ENCODE measurements around the gene WDR77. TPM values are rescaled to one million over a fixed set of nuclear protein-coding genes. Genes with fewer than 3 reads are reported as not detected.

Gene WDR77
- total RNA-seq, 1 donor from 2014 or later: 39.6 TPM

DNA sequence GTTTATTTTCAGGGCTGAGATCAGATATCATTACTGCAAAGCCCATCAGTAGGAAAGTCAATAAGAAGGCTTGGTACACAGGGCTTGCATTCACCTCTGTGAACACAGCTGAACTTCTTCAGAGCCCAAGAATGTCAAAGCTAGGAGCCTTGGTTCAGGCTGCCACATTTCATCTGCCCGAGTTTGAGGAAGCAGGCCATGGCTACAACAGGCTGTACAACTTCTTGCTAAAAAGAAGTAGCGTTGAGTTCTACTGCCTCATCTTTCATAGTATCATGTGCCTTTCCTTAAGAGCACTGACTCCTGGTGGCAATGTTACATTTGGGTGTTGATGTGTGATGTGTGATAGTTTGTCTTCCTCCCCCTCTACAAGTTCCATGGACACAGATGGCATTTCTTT, 34.8 kb upstream of the WDR77 start:
- Mint-ChIP-seq H3K27me3 (ENCODE audit: unreplicated experiment) (no peaks in the 10 kb centered on the region), H3K9me3 (ENCODE audit: unreplicated experiment) (no peaks in the 10 kb centered on the region), H3K27ac (ENCODE audit: unreplicated experiment) (no peak overlapping the region), H3K4me1 (ENCODE audit: low read depth, unreplicated experiment) (peaks cover 3% of the 10 kb centered on the region), H3K4me3 (ENCODE audit: unreplicated experiment) (no peak overlapping the region), H3K36me3 (ENCODE audit: unreplicated experiment) (no peaks in the 10 kb centered on the region)
- DNase-seq: no peak
- TF ChIP-seq, protein P1, sequence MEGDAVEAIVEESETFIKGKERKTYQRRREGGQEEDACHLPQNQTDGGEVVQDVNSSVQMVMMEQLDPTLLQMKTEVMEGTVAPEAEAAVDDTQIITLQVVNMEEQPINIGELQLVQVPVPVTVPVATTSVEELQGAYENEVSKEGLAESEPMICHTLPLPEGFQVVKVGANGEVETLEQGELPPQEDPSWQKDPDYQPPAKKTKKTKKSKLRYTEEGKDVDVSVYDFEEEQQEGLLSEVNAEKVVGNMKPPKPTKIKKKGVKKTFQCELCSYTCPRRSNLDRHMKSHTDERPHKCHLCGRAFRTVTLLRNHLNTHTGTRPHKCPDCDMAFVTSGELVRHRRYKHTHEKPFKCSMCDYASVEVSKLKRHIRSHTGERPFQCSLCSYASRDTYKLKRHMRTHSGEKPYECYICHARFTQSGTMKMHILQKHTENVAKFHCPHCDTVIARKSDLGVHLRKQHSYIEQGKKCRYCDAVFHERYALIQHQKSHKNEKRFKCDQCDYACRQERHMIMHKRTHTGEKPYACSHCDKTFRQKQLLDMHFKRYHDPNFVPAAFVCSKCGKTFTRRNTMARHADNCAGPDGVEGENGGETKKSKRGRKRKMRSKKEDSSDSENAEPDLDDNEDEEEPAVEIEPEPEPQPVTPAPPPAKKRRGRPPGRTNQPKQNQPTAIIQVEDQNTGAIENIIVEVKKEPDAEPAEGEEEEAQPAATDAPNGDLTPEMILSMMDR (IDR thresholded peaks at IDR 0.05; ENCODE audit: partially characterized antibody, unreplicated experiment): no peak

DNA sequence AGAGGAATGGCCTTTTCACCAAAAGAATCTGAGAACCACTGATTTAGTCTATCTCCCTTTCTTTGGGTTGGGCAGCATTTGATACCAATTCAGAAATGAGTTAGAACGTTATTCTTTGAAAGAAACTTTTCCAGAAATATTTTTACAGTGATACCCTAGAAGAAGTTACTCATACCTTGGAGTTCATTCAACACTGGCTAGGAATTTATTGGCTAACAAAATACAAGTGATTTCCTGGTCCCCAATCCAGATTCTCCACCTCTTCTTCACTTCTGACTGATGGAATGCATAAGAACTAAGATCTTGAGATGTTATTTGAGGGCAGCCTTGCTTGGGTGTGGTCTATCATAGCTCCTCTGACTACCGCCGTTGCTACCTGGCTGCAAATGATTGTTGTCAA, 34.1 kb upstream of the WDR77 start:
- no peaks in the 10 kb centered on the region for H3K36me3 Mint-ChIP-seq (ENCODE audit: unreplicated experiment)
- TF ChIP-seq, protein P1 (IDR thresholded peaks at IDR 0.05; ENCODE audit: partially characterized antibody, unreplicated experiment): no peak
- no peak overlapping the region for H3K27ac Mint-ChIP-seq (ENCODE audit: unreplicated experiment)
- H3K9me3 Mint-ChIP-seq (ENCODE audit: unreplicated experiment): no peaks in the 10 kb centered on the region
- no peaks in the 10 kb centered on the region for H3K27me3 Mint-ChIP-seq (ENCODE audit: unreplicated experiment)
- H3K4me1 Mint-ChIP-seq (ENCODE audit: low read depth, unreplicated experiment): peaks cover 3% of the 10 kb centered on the region
- H3K4me3 Mint-ChIP-seq (ENCODE audit: unreplicated experiment): no peak overlapping the region
- DNase-seq: no peak

DNA sequence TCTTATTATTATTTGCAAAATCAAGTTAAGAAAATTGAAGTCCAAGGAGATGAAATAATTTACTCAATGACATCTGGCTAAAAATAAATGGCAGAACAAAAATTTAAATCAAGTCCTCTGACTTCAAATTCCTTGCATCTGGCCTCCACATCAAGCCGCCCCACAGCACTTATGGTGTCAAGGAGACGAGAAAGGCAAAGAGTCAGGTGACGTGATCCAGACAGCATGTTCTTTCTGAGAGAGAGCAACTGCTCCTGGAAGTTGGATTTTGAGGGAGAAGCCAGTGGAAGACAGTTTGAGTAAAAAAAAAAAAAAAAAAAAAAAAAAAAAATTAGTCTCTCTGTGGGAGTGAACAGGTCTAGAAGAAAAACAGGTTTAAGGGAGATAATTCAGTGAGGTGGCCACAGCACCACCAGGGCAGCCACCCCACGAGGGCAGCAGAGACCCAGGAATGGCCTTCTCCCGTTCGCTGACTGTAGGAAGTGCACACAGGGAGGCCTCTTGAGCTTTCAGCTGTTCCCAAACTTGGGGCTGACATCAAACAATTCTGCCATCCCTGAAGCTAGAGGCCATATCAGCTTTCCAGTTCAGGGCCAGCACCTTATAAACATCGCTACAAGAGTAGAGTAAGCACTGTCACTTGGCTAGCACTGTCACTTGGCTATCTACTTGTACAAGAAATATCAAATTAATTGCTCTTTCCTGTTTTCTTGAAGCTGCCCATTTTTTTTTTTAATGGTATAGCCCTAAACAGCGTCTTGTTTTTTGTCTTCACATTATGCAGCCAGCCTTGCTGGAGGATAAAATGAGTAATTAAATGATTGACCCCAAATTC, 32.5 kb upstream of the WDR77 start:
- DNase-seq: peak; percentile 77
- H3K4me1 Mint-ChIP-seq (ENCODE audit: low read depth, unreplicated experiment): peaks cover 11% of the 10 kb centered on the region
- H3K27me3 Mint-ChIP-seq (ENCODE audit: unreplicated experiment): no peaks in the 10 kb centered on the region
- H3K27ac Mint-ChIP-seq (ENCODE audit: unreplicated experiment): no peak overlapping the region
- no peaks in the 10 kb centered on the region for H3K9me3 Mint-ChIP-seq (ENCODE audit: unreplicated experiment)
- H3K36me3 Mint-ChIP-seq (ENCODE audit: unreplicated experiment): no peaks in the 10 kb centered on the region
- H3K4me3 Mint-ChIP-seq (ENCODE audit: unreplicated experiment): no peak overlapping the region
- TF ChIP-seq, protein P1 (IDR thresholded peaks at IDR 0.05; ENCODE audit: partially characterized antibody, unreplicated experiment): no peak

DNA sequence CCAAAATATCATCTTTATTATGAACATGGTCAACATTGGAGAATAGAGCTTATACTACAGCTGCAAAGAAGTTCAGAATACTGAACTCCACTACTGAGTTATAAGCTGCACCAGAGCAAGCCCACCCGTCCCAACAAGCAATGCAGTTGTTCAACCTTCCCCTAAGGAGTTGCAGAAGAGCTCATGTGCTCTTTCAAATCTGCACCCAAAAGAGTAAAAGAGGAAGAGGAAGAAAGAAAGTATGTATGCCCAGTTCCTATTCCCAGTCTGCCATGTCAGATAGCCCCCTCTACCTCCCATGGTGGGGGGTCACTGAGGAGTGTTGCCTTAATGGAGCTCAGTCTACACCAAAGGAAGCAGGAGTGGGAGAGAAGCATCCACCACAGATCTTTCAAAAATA, 31.6 kb upstream of the WDR77 start:
- H3K27ac Mint-ChIP-seq (ENCODE audit: unreplicated experiment): no peak overlapping the region
- DNase-seq: no peak
- TF ChIP-seq, protein P1 (IDR thresholded peaks at IDR 0.05; ENCODE audit: partially characterized antibody, unreplicated experiment): no peak

DNA sequence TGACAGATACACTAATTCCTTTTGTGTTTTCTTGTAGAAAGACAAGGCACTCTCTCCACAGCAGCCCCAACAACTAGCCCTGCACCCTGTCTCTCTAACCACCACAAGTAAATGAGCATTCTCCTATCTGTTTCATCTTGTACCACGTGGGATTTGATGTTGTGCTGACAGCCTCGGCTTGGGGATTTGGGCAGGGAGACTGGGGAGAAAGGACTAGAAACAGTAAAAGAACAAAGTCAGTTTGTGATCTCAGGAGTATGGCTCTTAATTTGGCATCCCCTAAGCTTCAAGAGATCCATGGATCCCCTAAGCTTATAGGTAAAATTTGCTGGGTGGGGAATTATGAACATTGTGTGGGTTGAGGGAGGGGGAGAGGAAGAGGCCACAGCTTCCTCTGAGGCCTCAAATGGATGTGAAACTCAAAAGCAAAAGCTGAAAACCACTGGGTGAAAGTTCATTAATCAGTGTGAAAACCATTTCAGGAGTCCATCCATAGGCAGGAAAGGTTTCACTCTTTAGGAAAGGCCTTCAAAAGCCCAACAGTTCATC, 27.8 kb upstream of the WDR77 start:
- no peaks in the 10 kb centered on the region for H3K9me3 Mint-ChIP-seq (ENCODE audit: unreplicated experiment)
- no peaks in the 10 kb centered on the region for H3K27me3 Mint-ChIP-seq (ENCODE audit: unreplicated experiment)
- H3K27ac Mint-ChIP-seq (ENCODE audit: unreplicated experiment): no peak overlapping the region
- no peaks in the 10 kb centered on the region for H3K36me3 Mint-ChIP-seq (ENCODE audit: unreplicated experiment)
- H3K4me3 Mint-ChIP-seq (ENCODE audit: unreplicated experiment): no peak overlapping the region
- DNase-seq: no peak
- peaks cover 17% of the 10 kb centered on the region for H3K4me1 Mint-ChIP-seq (ENCODE audit: low read depth, unreplicated experiment)
- TF ChIP-seq, protein P1 (IDR thresholded peaks at IDR 0.05; ENCODE audit: partially characterized antibody, unreplicated experiment): no peak

More for the DNA sequence above, 31.6 kb upstream of the WDR77 start:
- no peak overlapping the region for H3K4me3 Mint-ChIP-seq (ENCODE audit: unreplicated experiment)
- peaks cover 19% of the 10 kb centered on the region for H3K4me1 Mint-ChIP-seq (ENCODE audit: low read depth, unreplicated experiment)
- H3K27me3 Mint-ChIP-seq (ENCODE audit: unreplicated experiment): no peaks in the 10 kb centered on the region
- no peaks in the 10 kb centered on the region for H3K36me3 Mint-ChIP-seq (ENCODE audit: unreplicated experiment)
- no peaks in the 10 kb centered on the region for H3K9me3 Mint-ChIP-seq (ENCODE audit: unreplicated experiment)

Data from glutamatergic neuron (in vitro differentiated cells).